Activated CD4-positive, alpha-beta T cell treated with anti-CD3 and anti-CD28 coated beads for 48 hours (primary cell): ENCODE measurements around the gene SALL4.

Experiments
- DNase-seq: peaks from one replicate; pipeline ENCODE4 v3.0.0-alpha.2; 2020

The SALL4 gene

GRCh38 chr20:51734876-51735720 lies 67.2 kb downstream of the SALL4 start:
- DNase-seq, result no peak

- no peak for DNase-seq
These were observed 69.3 kb downstream of the SALL4 start for GRCh38 chr20:51733070-51733469.
